DND-41 (cell line): Measurements from ENCODE around the gene RAB35.

Experiments
- EZH2 ChIP-seq: IDR thresholded peaks from 3 replicates; pipeline ENCODE4 v1.6.1; 2012; ENCODE audit warnings: borderline replicate concordance, low read depth, mild to moderate bottlenecking, moderate library complexity, low read length, inconsistent platforms; ENCODE audit not compliant: severe bottlenecking
- TF ChIP-seq, protein P1 (sequence below): IDR thresholded peaks from 2 replicates; pipeline ENCODE4 v1.5.1; 2012; ENCODE audit warnings: borderline replicate concordance, low read length, moderate library complexity, mild to moderate bottlenecking; ENCODE audit not compliant: poor library complexity, severe bottlenecking; ENCODE audit errors: extremely low read depth

DNA sequence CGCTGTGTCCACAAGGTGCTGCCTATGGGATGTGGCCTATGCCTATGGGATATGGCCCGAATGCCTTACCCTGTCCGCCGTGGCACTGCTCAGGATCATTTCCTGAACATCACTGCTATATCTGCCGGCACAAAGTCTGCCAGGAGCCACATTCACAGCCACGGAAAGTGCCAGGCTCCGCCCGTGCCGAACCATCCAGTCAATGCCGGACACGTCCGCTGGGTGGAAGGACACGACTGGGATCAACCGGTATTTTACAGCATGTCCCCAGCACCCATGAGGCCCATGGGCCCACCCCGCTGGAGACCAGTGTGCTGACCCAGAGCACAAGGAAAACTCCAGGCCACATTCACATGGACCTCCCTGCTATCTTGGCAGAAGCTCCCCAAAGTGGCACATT is 14.6 kb upstream of the RAB35 start:
- TF ChIP-seq, protein P1, sequence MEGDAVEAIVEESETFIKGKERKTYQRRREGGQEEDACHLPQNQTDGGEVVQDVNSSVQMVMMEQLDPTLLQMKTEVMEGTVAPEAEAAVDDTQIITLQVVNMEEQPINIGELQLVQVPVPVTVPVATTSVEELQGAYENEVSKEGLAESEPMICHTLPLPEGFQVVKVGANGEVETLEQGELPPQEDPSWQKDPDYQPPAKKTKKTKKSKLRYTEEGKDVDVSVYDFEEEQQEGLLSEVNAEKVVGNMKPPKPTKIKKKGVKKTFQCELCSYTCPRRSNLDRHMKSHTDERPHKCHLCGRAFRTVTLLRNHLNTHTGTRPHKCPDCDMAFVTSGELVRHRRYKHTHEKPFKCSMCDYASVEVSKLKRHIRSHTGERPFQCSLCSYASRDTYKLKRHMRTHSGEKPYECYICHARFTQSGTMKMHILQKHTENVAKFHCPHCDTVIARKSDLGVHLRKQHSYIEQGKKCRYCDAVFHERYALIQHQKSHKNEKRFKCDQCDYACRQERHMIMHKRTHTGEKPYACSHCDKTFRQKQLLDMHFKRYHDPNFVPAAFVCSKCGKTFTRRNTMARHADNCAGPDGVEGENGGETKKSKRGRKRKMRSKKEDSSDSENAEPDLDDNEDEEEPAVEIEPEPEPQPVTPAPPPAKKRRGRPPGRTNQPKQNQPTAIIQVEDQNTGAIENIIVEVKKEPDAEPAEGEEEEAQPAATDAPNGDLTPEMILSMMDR: no peak
- TF ChIP-seq EZH2: no peak
